Measurements from ENCODE around the gene ST6GALNAC6. TPM values are rescaled to one million over a fixed set of nuclear protein-coding genes. Genes with fewer than 3 reads are reported as not detected.

ST6GALNAC6 gene
- total RNA-seq, 4 donors from 2014 or later: 50.5 to 72.9 (median 65.6) TPM

GRCh38 chr9:127936347-127936852, 37.0 kb upstream of the ST6GALNAC6 start:
- DNase-seq (ENCODE audit: low spot score in 2 of 2): no peak
- TF ChIP-seq POLR2A (IDR thresholded peaks at IDR 0.05): no peak
- TF ChIP-seq, protein P1, sequence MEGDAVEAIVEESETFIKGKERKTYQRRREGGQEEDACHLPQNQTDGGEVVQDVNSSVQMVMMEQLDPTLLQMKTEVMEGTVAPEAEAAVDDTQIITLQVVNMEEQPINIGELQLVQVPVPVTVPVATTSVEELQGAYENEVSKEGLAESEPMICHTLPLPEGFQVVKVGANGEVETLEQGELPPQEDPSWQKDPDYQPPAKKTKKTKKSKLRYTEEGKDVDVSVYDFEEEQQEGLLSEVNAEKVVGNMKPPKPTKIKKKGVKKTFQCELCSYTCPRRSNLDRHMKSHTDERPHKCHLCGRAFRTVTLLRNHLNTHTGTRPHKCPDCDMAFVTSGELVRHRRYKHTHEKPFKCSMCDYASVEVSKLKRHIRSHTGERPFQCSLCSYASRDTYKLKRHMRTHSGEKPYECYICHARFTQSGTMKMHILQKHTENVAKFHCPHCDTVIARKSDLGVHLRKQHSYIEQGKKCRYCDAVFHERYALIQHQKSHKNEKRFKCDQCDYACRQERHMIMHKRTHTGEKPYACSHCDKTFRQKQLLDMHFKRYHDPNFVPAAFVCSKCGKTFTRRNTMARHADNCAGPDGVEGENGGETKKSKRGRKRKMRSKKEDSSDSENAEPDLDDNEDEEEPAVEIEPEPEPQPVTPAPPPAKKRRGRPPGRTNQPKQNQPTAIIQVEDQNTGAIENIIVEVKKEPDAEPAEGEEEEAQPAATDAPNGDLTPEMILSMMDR (IDR thresholded peaks at IDR 0.05): no peak
- WGBS, 2 donors: 64 to 65% methylated on average over 14 of the region's 14 CpGs
- intact Hi-C loops (cut with DNase I; ENCODE audit: low total_unique reads): no loop called here
- no peak overlapping the region for H3K4me3 ChIP-seq (ENCODE audit: low read depth, poor library complexity, severe bottlenecking)

DNA sequence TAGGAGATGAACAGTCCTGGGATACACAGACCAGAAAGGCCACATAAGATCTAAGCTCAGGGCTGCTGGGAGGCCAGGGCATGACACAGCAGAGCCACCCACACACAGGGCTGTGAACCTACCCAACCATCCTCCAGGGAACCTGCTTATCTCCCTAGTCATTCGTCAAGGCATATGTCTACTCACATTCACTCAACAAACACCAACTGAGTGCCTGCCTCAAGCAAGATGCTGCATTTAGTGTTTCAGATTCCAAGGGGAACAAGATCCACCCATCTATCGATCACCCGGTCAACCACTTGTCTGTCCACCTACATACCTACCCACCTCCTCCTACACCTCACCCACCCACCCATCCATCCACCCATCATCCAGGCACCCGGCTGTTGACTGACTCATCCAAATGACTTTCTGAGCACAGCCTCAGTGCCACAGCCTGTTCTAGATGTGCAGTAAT, 36.4 kb upstream of the ST6GALNAC6 start:
- no peak overlapping the region for H3K4me3 ChIP-seq (ENCODE audit: low read depth, poor library complexity, severe bottlenecking)
- 62 to 75% methylated on average over 4 of the region's 4 CpGs for WGBS, 2 donors
- intact Hi-C loops (cut with DNase I; ENCODE audit: low total_unique reads): no loop called here
- DNase-seq (ENCODE audit: low spot score in 2 of 2): no peak
- TF ChIP-seq POLR2A (IDR thresholded peaks at IDR 0.05): no peak
- TF ChIP-seq, protein P1 (IDR thresholded peaks at IDR 0.05): no peak

- 77 to 88% methylated on average over 11 of the region's 11 CpGs for WGBS, 2 donors
- no peak overlapping the region for H3K4me3 ChIP-seq (ENCODE audit: low read depth, poor library complexity, severe bottlenecking)
- TF ChIP-seq, protein P1 (IDR thresholded peaks at IDR 0.05): no peak
- TF ChIP-seq POLR2A (IDR thresholded peaks at IDR 0.05): no peak
- intact Hi-C loops (cut with DNase I; ENCODE audit: low total_unique reads): no loop called here
- no peak for DNase-seq (ENCODE audit: low spot score in 2 of 2)
These were observed 35.6 kb upstream of the ST6GALNAC6 start for GRCh38 chr9:127934986-127935385.

DNA sequence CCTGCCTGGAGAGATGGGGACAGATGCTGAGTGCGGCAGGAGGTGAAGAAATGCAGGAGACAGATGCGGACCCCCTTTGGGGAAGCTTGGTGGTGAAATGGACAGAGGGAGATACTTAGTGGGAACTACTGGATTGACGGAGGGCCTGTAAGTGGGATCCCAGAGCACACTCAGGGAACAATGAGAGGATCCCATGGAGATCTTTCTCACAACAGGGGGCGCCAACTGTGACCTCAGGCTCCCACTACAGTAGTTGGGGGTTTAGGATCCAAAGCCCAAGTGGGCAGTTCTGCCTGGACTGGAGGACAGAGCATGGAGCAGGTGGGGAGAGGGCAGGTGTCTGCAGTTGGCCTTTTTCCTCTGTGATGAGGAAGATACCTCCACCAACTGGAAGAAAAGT, 34.8 kb upstream of the ST6GALNAC6 start:
- TF ChIP-seq, protein P1 (IDR thresholded peaks at IDR 0.05): no peak
- TF ChIP-seq POLR2A (IDR thresholded peaks at IDR 0.05): no peak
- 95 to 96% methylated on average over 4 of the region's 4 CpGs for WGBS, 2 donors

DNA sequence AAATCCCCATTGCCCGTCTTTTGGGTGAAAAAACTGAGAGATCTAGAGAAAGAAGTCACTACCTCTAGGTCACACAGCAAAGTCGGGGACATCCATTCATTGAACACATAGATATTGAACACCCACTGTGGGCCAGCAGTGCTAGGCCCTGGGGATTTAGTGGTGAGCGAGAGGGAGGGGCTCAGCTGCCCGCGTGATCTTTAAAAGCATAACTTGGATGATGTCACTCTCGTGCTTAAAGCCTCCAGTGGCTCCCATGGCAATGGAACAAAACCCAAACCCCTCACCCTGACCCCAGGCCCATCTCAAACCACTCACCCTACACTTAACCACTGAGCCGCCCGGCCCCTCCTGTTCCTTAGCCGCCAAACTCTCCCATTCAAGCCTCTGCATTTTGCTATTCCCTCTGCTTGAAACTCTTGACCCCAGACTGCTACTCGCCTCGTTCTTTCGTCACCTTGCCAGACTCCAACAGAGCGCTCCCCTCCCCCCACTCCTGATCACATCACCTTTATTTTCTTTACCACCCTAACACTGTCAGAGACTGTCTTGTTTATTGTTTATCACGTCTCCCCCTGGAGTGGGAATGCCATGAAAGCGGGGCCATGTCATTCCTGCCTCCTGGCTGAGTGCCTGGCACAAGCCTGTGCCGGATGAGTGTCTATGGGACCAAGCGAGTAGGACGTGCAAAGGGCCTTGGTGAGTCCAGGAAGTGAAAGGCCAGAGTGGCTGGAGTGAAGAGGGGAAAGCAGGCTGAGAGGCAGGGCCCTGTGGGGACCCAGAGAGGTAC, 31.9 kb upstream of the ST6GALNAC6 start:
- 29 to 32% methylated on average over 18 of the region's 18 CpGs for WGBS, 2 donors
- no peak for DNase-seq (ENCODE audit: low spot score in 2 of 2)
- intact Hi-C loops (cut with DNase I; ENCODE audit: low total_unique reads): no loop called here
- H3K4me3 ChIP-seq (ENCODE audit: low read depth, poor library complexity, severe bottlenecking): no peak overlapping the region
- no peak for TF ChIP-seq POLR2A (IDR thresholded peaks at IDR 0.05)
- TF ChIP-seq, protein P1 (IDR thresholded peaks at IDR 0.05): no peak

More for the DNA sequence above, 34.8 kb upstream of the ST6GALNAC6 start:
- DNase-seq (ENCODE audit: low spot score in 2 of 2): no peak
- H3K4me3 ChIP-seq (ENCODE audit: low read depth, poor library complexity, severe bottlenecking): no peak overlapping the region
- intact Hi-C loops (cut with DNase I; ENCODE audit: low total_unique reads): no loop called here

Data from lower leg skin (tissue), 4 donors.